A204.1 (cell line): ENCODE data around the gene KLKB1.
"Not testable (repeated sequence)": the region's sequence is repeated elsewhere in the genome, so short reads cannot be mapped to it uniquely, and the experiment has no call there.

Experiments
- FAIRE-seq: peaks from 2 replicates; lab custom pipeline; 2012; peaks lifted over from hg19 to GRCh38; lab: Jason Lieb, UNC

Gene KLKB1

DNA sequence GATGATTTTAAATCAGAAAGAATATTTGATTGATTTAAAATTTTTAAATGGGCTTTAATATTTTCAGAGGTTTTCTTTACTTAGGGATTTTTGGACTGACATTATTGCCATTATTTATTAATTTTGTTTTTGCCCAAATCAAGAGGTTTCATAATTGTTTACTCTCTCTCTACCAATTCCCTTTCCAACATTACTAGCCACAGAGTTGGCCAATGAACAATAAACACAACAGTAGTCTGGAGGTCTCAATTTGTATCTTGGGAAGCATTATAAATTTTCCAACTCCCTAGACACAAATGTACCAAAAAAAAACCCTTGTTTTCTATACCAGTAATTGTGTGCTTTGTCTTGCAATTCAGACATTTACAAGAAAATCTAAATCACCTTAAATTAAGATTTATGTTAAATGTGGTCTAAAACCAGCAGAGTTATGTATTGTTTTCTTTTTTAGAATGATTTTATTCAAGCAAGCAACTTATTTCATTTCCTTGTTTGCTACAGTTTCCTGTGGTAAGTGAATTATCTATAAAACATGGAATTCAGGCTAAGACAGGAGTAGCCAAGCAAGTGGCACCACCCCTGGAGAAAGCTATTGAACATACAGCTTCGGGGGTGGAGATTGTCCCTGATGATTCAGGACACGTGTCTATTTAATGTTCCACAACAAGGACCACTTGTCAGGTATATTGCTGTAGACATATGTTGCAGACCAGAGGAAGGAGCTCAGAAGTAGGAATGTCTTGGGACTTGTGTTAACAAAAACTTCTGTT lies 622 bp downstream of the KLKB1 start:
- no peak for FAIRE-seq

DNA sequence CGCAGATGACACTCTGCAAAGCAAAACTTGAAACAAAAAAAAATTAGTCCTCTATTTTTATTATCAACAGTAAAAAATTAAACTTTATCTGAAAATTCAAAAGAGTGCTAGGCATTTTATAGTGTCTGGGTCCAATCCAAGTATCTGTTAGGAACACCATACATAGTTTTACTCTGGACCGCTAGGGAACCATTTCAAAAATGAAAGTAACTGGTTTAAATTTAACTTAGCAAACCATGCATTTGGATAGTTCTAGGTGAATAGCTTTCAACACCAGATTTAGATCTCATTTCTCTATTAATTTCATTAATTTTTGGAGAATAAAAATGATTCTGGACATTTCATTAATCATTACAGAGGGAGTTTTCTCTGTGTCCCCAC lies 1.2 kb downstream of the KLKB1 start:
- FAIRE-seq, result no peak

DNA sequence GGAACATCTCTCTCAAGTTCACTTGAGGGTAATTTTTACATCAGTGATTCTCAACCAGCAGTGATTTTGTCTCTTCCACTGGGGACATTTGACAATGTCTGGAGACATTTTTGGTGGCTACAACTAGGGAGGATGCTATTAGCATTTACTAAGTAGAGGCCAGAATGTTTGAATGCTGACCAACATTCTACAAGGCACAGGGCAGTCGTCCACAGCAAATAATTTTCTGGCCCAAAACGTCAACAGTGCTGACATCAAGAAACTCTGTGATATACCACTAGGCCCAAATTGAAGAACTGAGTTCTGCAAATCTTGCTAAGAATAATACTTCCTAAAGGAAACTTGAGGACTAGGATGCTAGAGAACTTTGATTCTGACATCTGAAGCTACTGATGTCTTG lies 7.1 kb downstream of the KLKB1 start:
- FAIRE-seq, result no peak

DNA sequence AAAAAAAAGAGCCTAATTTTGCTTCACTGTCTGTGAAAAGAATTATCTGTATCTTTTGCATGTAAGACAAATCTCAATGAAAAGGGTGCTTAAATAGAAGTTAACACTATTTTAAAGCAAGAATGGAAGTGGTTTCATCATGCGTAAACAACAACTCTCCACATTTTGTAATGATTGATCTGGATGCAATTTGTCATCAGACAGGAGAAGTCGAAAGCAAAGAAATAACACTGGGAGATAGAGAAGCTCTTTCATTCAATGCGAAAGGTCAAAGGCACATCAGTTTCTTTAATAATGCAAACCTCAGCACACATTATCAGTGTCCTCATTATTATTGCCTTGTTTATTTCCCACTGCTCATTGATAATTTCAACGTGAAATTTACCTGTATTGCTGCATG lies 8.8 kb downstream of the KLKB1 start:
- no peak for FAIRE-seq

DNA sequence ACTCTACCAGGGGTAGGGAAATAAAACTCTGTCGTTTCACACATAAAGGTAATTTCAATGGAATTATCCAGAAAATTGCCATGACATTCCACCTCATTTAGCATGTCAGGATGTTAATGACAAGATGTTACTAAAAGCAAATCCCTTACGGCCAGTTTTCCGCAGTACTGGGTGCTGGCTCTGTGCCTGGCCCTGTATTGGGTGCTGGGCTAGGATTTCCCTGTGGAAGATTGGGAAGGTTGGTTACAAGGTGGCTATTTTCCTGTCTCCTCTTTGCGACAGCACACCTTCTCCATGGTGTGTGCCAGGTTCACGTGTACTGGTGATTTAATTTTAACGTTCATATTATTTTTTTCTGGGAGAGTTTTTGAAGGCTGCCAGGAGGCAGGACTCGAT lies 13.1 kb downstream of the KLKB1 start:
- FAIRE-seq, result no peak

DNA sequence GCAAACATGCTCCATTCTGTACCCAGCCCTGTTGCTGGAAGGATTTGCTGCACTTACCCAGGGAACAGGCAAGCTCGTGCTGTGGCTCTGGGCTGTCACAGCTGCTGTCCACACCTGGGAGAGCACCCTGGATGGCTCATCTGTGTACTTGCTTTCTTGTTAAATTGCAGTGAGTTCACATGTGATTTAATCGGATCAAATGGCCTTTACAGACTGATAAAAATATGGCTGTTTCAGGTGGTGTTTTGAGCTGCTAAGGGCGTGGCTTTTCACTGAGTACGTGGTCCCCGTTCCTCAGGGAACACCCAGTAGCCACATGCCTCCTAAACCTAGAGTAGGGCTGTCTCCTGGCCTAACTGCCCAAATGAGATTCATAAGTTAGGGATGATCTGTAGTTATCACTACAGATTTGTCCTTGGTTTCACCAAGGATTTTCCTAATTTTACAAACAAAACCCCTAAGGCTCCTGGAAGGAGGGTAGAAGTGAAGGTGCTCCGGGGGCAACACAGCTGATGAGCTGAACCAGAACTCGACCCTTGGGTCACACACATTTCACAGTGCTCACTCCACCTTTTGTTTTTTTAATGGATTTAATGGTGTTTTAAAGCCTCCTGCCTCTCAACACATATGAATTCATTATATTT lies 13.7 kb downstream of the KLKB1 start:
- no peak for FAIRE-seq

DNA sequence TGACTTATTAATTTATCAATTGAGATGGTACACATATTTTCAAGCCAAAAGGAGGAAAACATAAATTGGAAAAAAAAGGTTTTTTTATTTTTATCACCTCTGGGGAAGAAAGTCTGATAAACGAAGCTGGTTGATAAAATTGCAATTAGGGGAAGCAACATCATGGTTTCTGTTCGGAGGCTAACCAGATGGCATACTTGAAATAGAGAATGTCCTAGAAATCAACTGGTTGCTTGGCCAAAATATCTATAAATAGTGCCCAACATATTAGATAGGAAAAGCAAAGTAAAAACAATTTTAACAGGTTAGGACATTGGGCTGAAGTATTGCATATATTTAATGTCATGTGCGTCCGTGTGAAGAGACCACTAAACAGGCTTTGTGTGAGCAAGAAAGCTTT lies 14.3 kb downstream of the KLKB1 start:
- FAIRE-seq, result no peak

DNA sequence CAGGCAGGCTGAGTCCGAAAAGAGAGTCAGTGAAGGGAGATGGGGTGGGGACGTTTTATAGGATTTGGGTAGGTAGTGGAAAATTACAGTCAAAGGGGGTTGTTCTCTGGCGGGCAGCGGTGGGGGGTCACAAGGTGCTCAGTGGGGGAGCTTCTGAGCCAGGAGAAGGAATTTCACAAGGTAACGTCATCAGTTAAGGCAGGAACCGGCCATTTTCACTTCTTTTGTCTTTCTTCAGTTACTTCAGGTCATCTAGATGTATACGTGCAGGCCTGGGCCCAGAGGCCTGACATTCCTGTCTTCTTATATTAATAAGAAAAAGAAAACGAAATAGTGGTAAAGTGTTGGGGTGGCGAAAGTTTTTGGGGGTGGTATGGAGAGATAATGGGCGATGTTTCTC lies 14.7 kb downstream of the KLKB1 start:
- not testable (repeated sequence) for FAIRE-seq

DNA sequence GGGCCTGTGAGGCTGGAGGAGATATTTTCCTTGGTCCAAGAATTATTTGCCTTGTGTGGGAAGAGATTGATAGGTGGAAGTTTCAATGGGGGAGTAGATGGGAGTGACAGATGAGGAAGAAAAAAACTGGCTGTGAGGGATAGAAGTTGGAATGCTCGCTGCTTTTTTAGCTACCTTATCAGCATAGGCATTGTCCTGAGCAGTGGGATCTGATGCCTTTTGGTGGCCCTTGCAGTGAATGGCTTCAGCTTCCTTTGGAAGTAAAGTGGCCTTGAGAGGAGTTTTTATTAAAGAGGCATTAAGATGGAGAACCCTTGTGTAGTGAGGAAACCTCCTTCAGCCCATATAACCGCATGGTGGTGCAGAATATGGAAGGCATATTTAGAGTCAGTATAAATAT lies 16.0 kb downstream of the KLKB1 start:
- no peak for FAIRE-seq

DNA sequence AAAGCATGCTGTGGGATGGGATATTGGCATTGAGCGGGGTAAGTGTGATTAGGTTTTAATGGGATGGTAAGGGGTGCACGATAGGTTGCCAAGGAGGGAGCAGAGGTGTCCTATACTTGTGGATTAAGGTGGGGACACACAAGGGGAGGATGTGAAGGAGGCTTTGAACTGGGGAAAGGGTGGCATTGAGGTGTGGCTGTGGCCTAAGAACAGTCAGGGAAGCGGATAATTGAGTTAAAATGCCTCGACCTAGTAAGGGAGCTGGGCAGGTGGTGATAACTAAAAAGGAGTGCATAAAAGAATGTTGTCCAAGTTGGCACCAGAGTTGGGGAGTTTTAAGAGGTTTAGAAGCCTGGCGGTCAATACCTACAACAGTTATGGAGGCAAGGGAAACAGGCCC lies 17.5 kb downstream of the KLKB1 start:
- FAIRE-seq, result no peak

DNA sequence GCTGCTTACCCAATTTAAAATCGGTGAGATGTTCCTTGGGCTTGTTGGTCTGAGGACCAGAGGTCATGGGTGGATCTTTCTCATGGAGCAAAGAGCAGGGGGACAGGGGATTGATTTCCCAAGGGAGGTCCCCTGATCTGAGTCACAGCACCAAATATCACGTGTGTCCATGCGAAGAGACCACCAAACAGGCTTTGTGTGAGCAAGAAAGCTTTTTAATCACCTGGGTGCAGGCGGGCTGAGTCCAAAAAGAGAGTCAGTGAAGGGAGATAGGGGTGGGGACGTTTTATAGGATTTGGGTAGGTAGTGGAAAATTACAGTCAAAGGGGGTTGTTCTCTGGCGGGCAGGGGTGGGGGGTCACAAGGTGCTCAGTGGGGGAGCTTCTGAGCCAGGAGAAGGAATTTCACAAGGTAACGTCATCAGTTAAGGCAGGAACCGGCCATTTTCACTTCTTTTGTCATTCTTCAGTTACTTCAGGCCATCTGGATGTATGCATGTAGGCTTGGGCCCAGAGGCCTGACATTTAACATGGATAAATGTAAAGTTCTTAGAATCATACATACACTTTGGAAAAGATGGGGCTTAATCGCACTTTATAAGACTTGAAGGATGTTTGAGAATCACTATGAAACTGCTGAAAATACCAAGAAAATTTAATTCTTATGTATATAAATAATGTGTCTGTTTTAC lies 19.9 kb downstream of the KLKB1 start:
- FAIRE-seq, result not testable (repeated sequence)

DNA sequence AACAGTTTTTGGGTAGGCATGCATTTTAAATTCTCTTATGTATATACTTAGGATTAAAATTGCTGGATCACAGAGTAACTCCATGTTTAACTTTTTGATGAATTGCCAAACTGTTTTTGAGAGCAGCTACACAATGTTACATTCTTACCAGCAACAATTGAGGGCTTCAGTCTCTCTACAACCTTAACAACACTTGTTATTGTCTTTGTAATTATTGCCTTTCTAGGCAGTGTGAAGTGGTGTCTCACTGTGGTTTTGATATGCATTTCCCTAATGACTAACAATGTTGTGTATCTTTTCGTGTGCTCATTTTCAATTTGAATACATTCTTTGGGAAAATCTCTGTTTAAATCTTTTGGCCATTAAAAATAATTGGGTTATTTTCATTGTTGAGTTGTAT lies 21.3 kb downstream of the KLKB1 start:
- FAIRE-seq, result no peak

DNA sequence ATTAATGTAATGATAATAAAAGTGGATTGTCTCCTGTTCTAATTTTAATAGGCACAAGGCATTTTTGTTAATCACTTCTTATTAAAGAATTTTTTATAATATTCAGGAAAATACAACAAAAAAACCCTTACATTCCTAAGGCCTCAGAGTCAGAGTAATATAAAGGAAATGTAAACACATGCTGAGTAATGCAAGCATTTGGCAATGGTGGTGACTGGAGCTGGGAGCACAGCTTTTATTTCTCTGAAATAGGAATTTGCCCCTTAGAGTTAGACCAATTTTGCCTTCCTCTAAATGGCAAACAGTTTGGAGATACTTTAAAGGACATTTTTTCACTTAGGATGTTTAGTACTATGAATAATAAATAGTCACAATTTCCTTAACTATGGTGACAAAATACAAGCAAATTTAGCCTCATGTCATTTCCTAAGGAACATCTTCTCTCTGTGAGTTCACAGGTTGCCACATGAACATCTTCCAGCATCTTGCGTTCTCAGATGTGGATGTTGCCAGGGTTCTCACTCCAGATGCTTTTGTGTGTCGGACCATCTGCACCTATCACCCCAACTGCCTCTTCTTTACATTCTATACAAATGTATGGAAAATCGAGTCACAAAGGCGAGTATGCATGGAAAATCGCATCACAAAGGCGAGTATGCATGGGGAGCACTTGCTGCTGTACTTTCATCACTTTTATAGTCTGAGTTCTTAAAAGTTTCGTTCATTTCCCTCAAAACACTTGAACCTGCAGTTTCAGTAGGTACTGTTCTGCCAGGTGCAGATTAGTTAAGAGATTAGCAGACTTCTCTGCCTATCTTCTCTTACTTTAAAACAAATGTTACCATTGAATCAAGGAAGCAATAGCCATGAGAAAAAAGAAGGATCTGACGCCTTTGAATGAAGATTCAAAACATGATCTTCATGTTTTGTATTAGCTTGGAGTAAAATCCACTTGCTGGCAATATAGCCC lies 22.8 kb downstream of the KLKB1 start:
- FAIRE-seq, result peak; percentile 19

DNA sequence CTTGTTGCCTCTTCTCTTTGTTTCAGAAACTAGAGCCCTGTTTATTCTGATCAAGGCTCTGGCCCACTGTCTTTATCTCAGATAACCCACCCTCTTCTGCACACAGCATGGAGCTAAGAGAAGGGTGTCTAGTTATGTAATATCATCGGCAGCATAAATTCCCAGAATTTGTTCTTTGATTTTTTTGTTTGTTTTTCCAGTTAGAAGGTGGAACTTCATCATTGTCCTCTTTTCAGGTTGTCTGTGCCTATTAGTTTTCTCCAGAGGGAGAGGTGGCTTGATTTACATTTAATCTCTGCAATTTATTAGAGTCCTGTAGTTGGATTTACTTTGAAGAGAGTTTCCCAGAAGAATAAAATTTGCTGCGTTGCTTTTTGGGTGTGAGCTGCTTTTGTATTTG lies 23.5 kb downstream of the KLKB1 start:
- no peak for FAIRE-seq

DNA sequence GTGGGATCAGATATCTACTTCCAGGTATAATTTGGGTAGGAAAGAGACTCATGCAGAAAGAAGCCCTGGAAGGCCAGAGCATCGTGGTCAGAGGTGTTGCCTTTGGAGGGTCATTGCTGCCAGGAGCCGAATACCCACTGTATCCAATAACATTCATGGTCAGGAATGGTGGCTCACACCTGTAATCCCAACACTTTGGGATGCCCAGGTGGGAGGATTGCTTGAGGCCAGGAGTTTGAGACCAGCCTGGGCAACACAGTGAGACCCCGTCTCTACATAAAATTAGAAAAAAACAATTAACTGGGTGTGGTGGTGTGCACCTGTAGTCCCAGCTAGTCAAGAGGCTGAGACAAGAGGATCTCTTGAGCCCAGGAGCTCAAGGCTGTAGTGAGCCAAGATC lies 27.8 kb downstream of the KLKB1 start:
- no peak for FAIRE-seq

DNA sequence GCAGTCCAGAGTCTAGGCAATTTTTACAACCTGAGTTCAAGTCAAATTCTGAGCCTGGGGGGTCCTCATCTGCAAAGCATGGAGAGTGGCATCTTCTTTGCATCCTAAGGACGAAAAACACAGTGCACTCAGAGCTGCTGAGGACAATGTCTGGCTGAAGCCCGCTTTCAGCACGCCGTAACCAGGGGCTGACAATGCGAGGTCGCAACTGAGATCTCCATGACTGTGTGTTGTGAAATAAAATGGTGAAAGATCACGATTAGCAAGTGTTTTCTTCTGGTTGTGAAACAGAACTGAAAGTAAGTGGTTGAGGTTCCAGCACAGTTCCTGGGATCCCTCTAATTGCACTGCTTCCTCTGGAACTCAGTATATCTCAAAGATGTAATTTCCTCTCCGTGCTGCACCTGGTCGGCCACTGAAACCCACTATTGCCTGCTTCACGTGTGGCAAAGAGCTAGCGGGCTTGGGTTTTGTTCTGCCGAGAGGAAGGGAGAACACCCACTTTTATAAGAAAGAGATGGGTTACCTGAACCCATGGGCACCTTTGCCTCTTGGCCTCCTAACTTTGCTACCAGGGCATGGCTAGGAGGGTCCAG lies 31.0 kb downstream of the KLKB1 start:
- no peak for FAIRE-seq

DNA sequence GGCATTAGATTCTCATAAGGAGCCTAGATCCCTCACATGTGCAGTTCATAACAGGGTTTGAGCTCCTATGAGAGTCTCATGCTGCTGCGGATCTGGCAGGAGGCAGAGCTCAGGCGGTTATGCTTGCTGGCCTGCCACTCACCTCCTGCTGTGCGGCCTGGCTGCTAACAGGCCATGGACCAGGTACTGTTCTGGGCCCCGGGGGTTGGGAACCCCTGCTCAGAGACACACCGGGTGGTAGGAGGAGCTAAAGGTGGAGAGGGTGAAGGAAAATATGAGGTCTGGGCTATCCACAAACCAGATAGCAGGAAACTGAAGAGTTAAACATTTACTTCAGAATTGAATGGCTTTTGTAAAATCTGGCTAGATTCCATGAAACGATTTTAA lies 32.8 kb downstream of the KLKB1 start:
- no peak for FAIRE-seq

DNA sequence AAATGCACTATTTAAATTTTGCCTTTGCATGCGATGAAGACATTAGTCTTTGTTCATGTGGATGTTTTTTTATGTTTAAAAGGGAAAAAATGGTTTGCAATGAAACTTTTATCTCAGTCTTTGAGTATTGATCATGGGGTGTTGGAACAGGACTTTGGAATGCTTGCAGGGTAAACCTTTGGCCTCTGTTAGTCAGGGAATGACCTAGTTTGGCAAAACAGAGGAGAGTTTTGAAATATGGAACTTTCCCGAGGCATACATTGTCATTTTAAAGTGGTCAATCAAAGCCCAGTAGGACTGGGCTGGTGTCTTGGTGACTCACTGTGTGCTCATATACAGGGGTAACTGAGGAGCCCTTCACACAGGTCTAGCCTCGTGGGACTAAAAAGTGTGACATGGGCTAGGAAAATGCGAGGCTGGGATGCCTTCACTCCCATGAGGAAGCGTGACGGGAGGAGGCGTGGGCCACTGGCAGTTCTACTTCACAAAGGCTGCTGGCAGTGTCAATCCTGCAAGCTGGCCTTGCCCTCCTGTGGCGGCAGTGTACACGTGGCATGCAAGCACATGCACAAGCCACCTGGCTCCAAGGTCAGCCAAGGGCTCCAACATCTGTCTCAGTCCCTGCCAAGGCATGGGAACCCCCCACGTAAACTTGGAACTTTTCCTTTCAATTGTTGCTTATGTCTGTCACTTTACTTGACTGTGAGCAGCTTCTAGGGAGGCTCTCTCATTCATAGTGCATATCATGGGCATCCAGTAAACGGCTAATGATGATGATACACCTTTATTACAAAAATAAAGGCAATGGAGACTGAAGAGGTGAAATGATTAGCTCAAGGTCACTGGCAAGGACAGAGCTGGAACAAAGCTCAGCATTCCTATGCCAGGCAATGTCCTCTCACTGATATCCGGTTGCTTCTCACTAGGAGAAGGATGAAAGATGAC lies 33.5 kb downstream of the KLKB1 start:
- FAIRE-seq, result no peak

DNA sequence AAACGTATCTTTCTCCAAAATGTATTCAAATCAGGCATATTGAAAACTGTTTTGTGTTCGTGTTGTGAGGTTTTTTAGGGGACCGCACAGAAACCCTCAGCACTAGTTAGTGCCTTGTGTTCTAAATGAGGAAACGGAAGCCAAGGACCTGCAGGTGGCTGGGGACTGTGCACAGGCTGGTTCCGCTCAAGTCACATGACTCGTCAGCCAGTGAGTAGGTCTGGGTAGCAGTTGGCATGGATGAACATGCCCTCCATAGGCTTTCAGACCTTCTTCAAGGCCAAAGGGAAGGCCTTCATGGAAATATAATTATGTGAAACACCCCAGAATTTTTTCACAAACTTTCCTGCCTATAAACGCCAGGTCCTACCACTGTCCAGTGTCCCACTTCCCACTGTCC lies 37.4 kb downstream of the KLKB1 start:
- FAIRE-seq, result no peak

DNA sequence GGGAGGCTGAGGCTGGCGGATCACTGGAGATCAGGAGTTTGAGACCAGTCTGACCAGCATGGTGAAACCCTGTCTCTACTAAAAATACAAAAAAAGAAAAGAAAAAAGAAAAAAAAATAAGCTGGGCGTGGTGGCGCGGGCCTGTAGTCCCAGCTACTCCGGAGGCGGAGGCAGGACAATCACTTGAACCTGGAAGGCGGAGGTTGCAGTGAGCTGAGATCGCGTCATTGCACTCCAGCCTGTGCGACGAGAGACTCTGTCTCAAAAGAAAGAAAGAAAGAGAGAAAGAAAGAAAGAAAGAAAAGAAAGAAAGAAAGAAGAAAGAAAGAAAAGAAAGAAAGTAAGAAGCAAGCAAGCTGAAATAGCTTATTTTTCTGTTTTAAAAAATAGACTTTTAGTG lies 37.9 kb downstream of the KLKB1 start:
- not testable (repeated sequence) for FAIRE-seq
